ENCODE data around the gene SLC25A24. TPM values are rescaled to one million over a fixed set of nuclear protein-coding genes. Genes with fewer than 3 reads are reported as not detected.
"Not testable (repeated sequence)": the region's sequence is repeated elsewhere in the genome, so short reads cannot be mapped to it uniquely, and the experiment has no call there.

The SLC25A24 gene
- total and polyA plus RNA-seq, 2 experiments from 2014 or later, result 32.5 to 69.2 TPM

GRCh38 chr1:108141621-108142020, 58.5 kb downstream of the SLC25A24 start:
- H3K9me2 ChIP-seq (replicated peaks; ENCODE audit: insufficient read depth), result no peaks in the 10 kb centered on the region
- no peaks in the 10 kb centered on the region for H3K79me2 ChIP-seq
- 92% methylated on average over 3 of the region's 3 CpGs for WGBS (ENCODE audit: low lambda C conversion rate, missing lambda C conversion rate)
- H2AFZ ChIP-seq, result no peak overlapping the region
- H4K20me1 ChIP-seq (ENCODE audit: insufficient read depth, poor library complexity, severe bottlenecking), result no peaks in the 10 kb centered on the region
- DNase-seq (ENCODE audit: low spot score), result no peak
- no peak overlapping the region for H3K4me3 ChIP-seq
- no peaks in the 10 kb centered on the region for H3K36me3 ChIP-seq (replicated peaks; ENCODE audit: insufficient read depth, low read depth)
- no peaks in the 10 kb centered on the region for H3K9me3 ChIP-seq (ENCODE audit: low read depth)
- no peak overlapping the region for H3K4me2 ChIP-seq
- TF ChIP-seq CTCF (IDR thresholded peaks at IDR 0.05; ENCODE audit: poor library complexity) (no peak), EZH2phosphoT487 (IDR thresholded peaks at IDR 0.05; ENCODE audit: low read depth, severe bottlenecking, unreplicated experiment) (no peak), EZH2 (IDR thresholded peaks at IDR 0.05; ENCODE audit: borderline replicate concordance) (no peak)
- no peaks in the 10 kb centered on the region for H3K4me1 ChIP-seq (ENCODE audit: insufficient read depth)
- no peaks in the 10 kb centered on the region for H3K27me3 ChIP-seq
- no peak overlapping the region for H3K27ac ChIP-seq

DNA sequence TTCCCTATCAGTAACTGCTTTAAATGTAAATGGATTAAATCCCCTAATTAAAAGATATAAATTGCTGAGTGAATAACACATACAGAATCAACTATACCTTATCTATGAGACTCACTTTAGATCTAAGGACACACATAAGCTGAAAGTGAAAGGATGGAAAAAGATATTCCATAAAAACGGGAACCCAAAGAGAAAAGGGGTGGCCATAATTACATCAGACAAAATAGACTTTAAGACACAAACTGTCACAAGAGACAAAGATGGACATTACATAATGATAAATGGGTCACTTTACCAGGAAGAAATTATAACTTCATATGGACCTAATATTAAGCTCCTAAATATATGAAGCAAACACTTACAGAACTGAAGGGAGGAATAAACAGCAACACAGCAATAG, 59.2 kb downstream of the SLC25A24 start:
- no peak for TF ChIP-seq EZH2phosphoT487 (IDR thresholded peaks at IDR 0.05; ENCODE audit: low read depth, severe bottlenecking, unreplicated experiment)
- no peak for TF ChIP-seq CTCF (IDR thresholded peaks at IDR 0.05; ENCODE audit: poor library complexity)
- no peak for TF ChIP-seq EZH2 (IDR thresholded peaks at IDR 0.05; ENCODE audit: borderline replicate concordance)
- Histone ChIP-seq H3K27ac (no peak overlapping the region), H3K9me3 (ENCODE audit: low read depth) (no peaks in the 10 kb centered on the region), H4K20me1 (ENCODE audit: insufficient read depth, poor library complexity, severe bottlenecking) (no peaks in the 10 kb centered on the region), H3K79me2 (no peaks in the 10 kb centered on the region), H3K4me2 (no peak overlapping the region), H3K9me2 (replicated peaks; ENCODE audit: insufficient read depth) (no peaks in the 10 kb centered on the region), H3K4me3 (no peak overlapping the region), H3K36me3 (replicated peaks; ENCODE audit: insufficient read depth, low read depth) (no peaks in the 10 kb centered on the region), H2AFZ (no peak overlapping the region), H3K4me1 (ENCODE audit: insufficient read depth) (no peaks in the 10 kb centered on the region), H3K27me3 (no peaks in the 10 kb centered on the region)
- no peak for DNase-seq (ENCODE audit: low spot score)
- 90% methylated on average over 1 of the region's 1 CpG for WGBS (ENCODE audit: low lambda C conversion rate, missing lambda C conversion rate)

GRCh38 chr1:108140177-108140576, 60.0 kb downstream of the SLC25A24 start:
- Histone ChIP-seq H3K4me3 (no peak overlapping the region), H2AFZ (no peak overlapping the region), H3K9me3 (ENCODE audit: low read depth) (no peaks in the 10 kb centered on the region), H4K20me1 (ENCODE audit: insufficient read depth, poor library complexity, severe bottlenecking) (no peaks in the 10 kb centered on the region), H3K4me2 (no peak overlapping the region), H3K27me3 (no peaks in the 10 kb centered on the region), H3K4me1 (ENCODE audit: insufficient read depth) (no peaks in the 10 kb centered on the region), H3K9me2 (replicated peaks; ENCODE audit: insufficient read depth) (no peaks in the 10 kb centered on the region), H3K36me3 (replicated peaks; ENCODE audit: insufficient read depth, low read depth) (no peaks in the 10 kb centered on the region), H3K27ac (no peak overlapping the region), H3K79me2 (no peaks in the 10 kb centered on the region)
- WGBS (ENCODE audit: low lambda C conversion rate, missing lambda C conversion rate), result 79% methylated on average over 1 of the region's 1 CpG
- no peak for TF ChIP-seq EZH2 (IDR thresholded peaks at IDR 0.05; ENCODE audit: borderline replicate concordance)
- TF ChIP-seq CTCF (IDR thresholded peaks at IDR 0.05; ENCODE audit: poor library complexity), result no peak
- TF ChIP-seq EZH2phosphoT487 (IDR thresholded peaks at IDR 0.05; ENCODE audit: low read depth, severe bottlenecking, unreplicated experiment), result no peak
- no peak for DNase-seq (ENCODE audit: low spot score)

DNA sequence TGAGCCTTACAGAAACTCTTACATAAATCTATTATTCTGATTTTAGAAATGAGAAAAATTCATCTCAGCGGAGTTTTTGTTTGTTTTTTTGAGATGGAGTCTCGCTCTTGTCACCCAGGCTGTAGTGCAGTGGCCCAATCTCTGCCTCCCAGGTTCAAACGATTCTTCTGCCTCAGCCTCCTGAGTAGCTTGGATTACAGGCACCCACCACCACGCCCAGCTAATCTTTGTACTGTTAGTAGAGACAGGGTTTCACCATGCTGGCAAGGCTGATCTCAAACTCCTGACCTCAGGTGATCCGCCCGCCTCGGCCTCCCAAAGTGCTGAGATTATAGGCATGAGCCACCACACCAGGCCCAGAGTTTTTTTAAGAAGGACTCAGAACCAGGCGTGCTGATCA, 60.6 kb downstream of the SLC25A24 start:
- H3K36me3 ChIP-seq (replicated peaks; ENCODE audit: insufficient read depth, low read depth); H3K9me2 ChIP-seq (replicated peaks; ENCODE audit: insufficient read depth); H3K9me3 ChIP-seq (ENCODE audit: low read depth); H3K4me2 ChIP-seq; H3K79me2 ChIP-seq; H3K4me3 ChIP-seq; H2AFZ ChIP-seq; DNase-seq (ENCODE audit: low spot score); H3K27me3 ChIP-seq; H3K4me1 ChIP-seq (ENCODE audit: insufficient read depth); H4K20me1 ChIP-seq (ENCODE audit: insufficient read depth, poor library complexity, severe bottlenecking); H3K27ac ChIP-seq: not testable (repeated sequence)
- WGBS (ENCODE audit: low lambda C conversion rate, missing lambda C conversion rate), result 95% methylated on average over 8 of the region's 8 CpGs

- WGBS (ENCODE audit: low lambda C conversion rate, missing lambda C conversion rate), result 100% methylated on average over 2 of the region's 2 CpGs
- not testable (repeated sequence) for H3K4me3 ChIP-seq; H3K36me3 ChIP-seq (replicated peaks; ENCODE audit: insufficient read depth, low read depth); H4K20me1 ChIP-seq (ENCODE audit: insufficient read depth, poor library complexity, severe bottlenecking); H3K27ac ChIP-seq; H3K9me2 ChIP-seq (replicated peaks; ENCODE audit: insufficient read depth); H3K9me3 ChIP-seq (ENCODE audit: low read depth); H3K27me3 ChIP-seq; H3K79me2 ChIP-seq; H3K4me2 ChIP-seq; H2AFZ ChIP-seq; DNase-seq (ENCODE audit: low spot score); H3K4me1 ChIP-seq (ENCODE audit: insufficient read depth)
These were observed 67.0 kb downstream of the SLC25A24 start for GRCh38 chr1:108133148-108133547.

DNA sequence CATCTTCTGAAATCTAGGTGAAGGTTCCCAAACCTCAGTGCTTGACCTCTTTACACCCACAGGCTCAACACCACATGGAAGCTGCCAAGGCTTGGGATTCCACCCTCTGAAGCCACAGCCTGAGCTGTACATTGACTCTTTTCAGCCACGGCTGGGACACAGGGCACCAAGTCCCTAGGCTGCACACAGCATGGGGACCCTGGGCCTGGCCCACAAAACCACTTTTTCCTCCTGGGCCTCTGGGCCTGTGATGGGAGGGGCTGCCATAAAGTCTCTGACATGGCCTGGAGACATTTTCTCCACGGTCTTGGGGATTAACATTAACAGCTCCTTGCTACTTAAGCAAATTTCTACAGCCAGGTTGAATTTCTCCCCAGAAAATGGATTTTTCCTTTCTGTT, 67.8 kb downstream of the SLC25A24 start:
- not testable (repeated sequence) for H3K27ac ChIP-seq; H2AFZ ChIP-seq; H3K9me2 ChIP-seq (replicated peaks; ENCODE audit: insufficient read depth); H3K4me3 ChIP-seq; H3K4me2 ChIP-seq; H3K27me3 ChIP-seq; H4K20me1 ChIP-seq (ENCODE audit: insufficient read depth, poor library complexity, severe bottlenecking); H3K79me2 ChIP-seq; H3K9me3 ChIP-seq (ENCODE audit: low read depth); H3K36me3 ChIP-seq (replicated peaks; ENCODE audit: insufficient read depth, low read depth); H3K4me1 ChIP-seq (ENCODE audit: insufficient read depth); DNase-seq (ENCODE audit: low spot score)
- 98% methylated on average over 2 of the region's 2 CpGs for WGBS (ENCODE audit: low lambda C conversion rate, missing lambda C conversion rate)

Data from hepatocyte (in vitro differentiated cells).